B cell (primary cell): ENCODE measurements around the gene CNTN2. TPM values are rescaled to one million over a fixed set of nuclear protein-coding genes. Genes with fewer than 3 reads are reported as not detected.

Experiments
- ATAC-seq: fragments of 200-7000 bp; cut with Tn5 transposase; one replicate; pipeline ENCODE4 v1.10.0; 2021; ENCODE audit warnings: low read depth, mild to moderate bottlenecking, moderate number of reproducible peaks, moderate library complexity
- CTCF ChIA-PET: fragments of 350-600 bp; sonication (Branson Sonifier 250); formaldehyde crosslinking; loops from one replicate; lab custom pipeline; 2021; ENCODE audit warnings: antibody characterized with exemption, inconsistent platforms; lab: Charles Lee
- POLR2A ChIA-PET: fragments of 350-600 bp; sonication (Branson Sonifier 250); formaldehyde crosslinking; loops from one replicate; lab custom pipeline; 2021; ENCODE audit warnings: antibody characterized with exemption; lab: Charles Lee
- DNase-seq: peaks from one replicate; pipeline ENCODE4 v3.0.0; 2013
- H2AFZ ChIP-seq: 2 replicates; pipeline ENCODE4 v1.6.1; 2012; ENCODE audit warnings: mild to moderate bottlenecking, low read depth, low read length; ENCODE audit not compliant: insufficient read depth, poor library complexity, severe bottlenecking
- H3K27ac ChIP-seq, 2 donors: 1 replicate in 1 of 2; 2 replicates in 1 of 2; pipeline ENCODE4 v1.5.1; 2012 to 2013; ENCODE audit warnings: low read length in 2 of 2, mild to moderate bottlenecking in 2 of 2, moderate library complexity in 1 of 2
- H3K27me3 ChIP-seq, 4 experiments: fragments of 200-600 bp in 1 of 4; sonication (generic) in 1 of 4; replicated peaks in 1 of 4; 1 replicate in 2 of 4; 2 replicates in 2 of 4; pipeline versions ENCODE4 v1.6.1 to v1.7.0; 2013 to 2016; ENCODE audit warnings: low read length in 3 of 4, mild to moderate bottlenecking in 2 of 4, mixed read lengths in 1 of 4, moderate library complexity in 1 of 4; ENCODE audit not compliant: insufficient read depth in 4 of 4, control insufficient read depth in 3 of 4; ENCODE audit errors: control extremely low read depth in 1 of 4
- H3K36me3 ChIP-seq, 2 experiments: replicated peaks in 1 of 2; 1 replicate in 1 of 2; 2 replicates in 1 of 2; pipeline versions ENCODE4 v1.6.1 to v1.7.1; 2013; ENCODE audit warnings: low read length in 1 of 2; ENCODE audit not compliant: insufficient read depth in 2 of 2, control insufficient read depth in 1 of 2; ENCODE audit errors: control extremely low read depth in 1 of 2, extremely low read depth in 1 of 2
- H3K4me1 ChIP-seq, 2 donors: fragments of 200-600 bp in 1 of 2; sonication (generic) in 1 of 2; 1 replicate in 1 of 2; 2 replicates in 1 of 2; pipeline versions ENCODE4 v1.5.1 to v1.6.1; 2013 to 2017; ENCODE audit warnings: low read length in 2 of 2; ENCODE audit not compliant: control insufficient read depth in 2 of 2, insufficient read depth in 2 of 2
- H3K4me2 ChIP-seq: replicated peaks from 2 replicates; pipeline ENCODE3; 2012; ENCODE audit warnings: mild to moderate bottlenecking, low read depth, low read length; ENCODE audit not compliant: poor library complexity, severe bottlenecking
- H3K4me3 ChIP-seq, 5 experiments: fragments of 200-600 bp in 1 of 5; sonication (generic) in 1 of 5; 1 replicate in 3 of 5; 2 replicates in 2 of 5; pipeline versions ENCODE4 v1.5.1 to v1.7.0; 2011 to 2016; ENCODE audit warnings: low read length in 4 of 5, mild to moderate bottlenecking in 4 of 5, low read depth in 2 of 5, control low read depth in 1 of 5, moderate library complexity in 1 of 5; ENCODE audit not compliant: insufficient read depth in 1 of 5; ENCODE audit errors: control extremely low read depth in 1 of 5, extremely low read depth in 1 of 5
- H3K79me2 ChIP-seq: fragments of 200-600 bp; sonication (generic); one replicate; pipeline ENCODE4 v1.6.0; 2016; ENCODE audit warnings: low read length; ENCODE audit not compliant: control insufficient read depth, insufficient read depth
- H3K9ac ChIP-seq: fragments of 200-600 bp; sonication (generic); 2 replicates; pipeline ENCODE4 v1.6.1; 2017; ENCODE audit warnings: mild to moderate bottlenecking, low read length, moderate library complexity
- H3K9me3 ChIP-seq, 3 donors: one replicate each; pipeline versions ENCODE4 v1.6.1 to v1.7.1; 2013; ENCODE audit warnings: low read length in 2 of 3; ENCODE audit not compliant: control insufficient read depth in 2 of 3, insufficient read depth in 1 of 3; ENCODE audit errors: control extremely low read depth in 1 of 3
- H4K20me1 ChIP-seq: 2 replicates; pipeline ENCODE4 v1.6.0; 2012; ENCODE audit warnings: mild to moderate bottlenecking, low read length; ENCODE audit not compliant: insufficient read depth, control insufficient read depth, poor library complexity, severe bottlenecking
- H3K27ac Mint-ChIP-seq: one replicate; pipeline ENCODE4 v1.8.0; 2021; ENCODE audit warnings: mixed read lengths
- H3K27me3 Mint-ChIP-seq: one replicate; pipeline ENCODE4 v1.8.0; 2021; ENCODE audit warnings: mixed read lengths
- H3K4me1 Mint-ChIP-seq: one replicate; pipeline ENCODE4 v1.8.0; 2021; ENCODE audit warnings: mixed read lengths
- H3K4me3 Mint-ChIP-seq: one replicate; pipeline ENCODE4 v1.8.0; 2021; ENCODE audit warnings: mixed read lengths
- H3K9me3 Mint-ChIP-seq: one replicate; pipeline ENCODE4 v1.8.0; 2022; ENCODE audit warnings: mixed read lengths; ENCODE audit not compliant: insufficient read depth
- CTCF ChIP-seq: fragments of 200-600 bp; IDR thresholded peaks from one replicate; pipeline ENCODE4 v1.8.0; 2022; ENCODE audit warnings: antibody characterized with exemption, mild to moderate bottlenecking
- EZH2 ChIP-seq: IDR thresholded peaks from 2 replicates; pipeline ENCODE4 v1.6.1; 2012; ENCODE audit warnings: borderline replicate concordance, low read depth, mild to moderate bottlenecking, moderate library complexity, low read length; ENCODE audit not compliant: insufficient read depth, poor library complexity, severe bottlenecking
- WGBS: methylation state at CpG from one replicate; pipeline ENCODE4 v1.1.5; 2013; ENCODE audit warnings: missing lambda C conversion rate; ENCODE audit not compliant: insufficient coverage; 5-methylcytosine and 5-hydroxymethylcytosine counted together
- intact Hi-C: fragments of 100-400 bp; cut with micrococcal nuclease; formaldehyde crosslinking; loops from one replicate; pipeline ENCODE4 v1.10.0; 2022
- polyA plus RNA-seq: library from polyadenylated mRNA; depleted of rRNA; stranded (reverse); fragments of >200 nt; gene quantifications from 2 replicates; pipeline ENCODE4 v1.2.3, GENCODE V29; 2012
- total RNA-seq, 2 donors: library from RNA; stranded (reverse); fragments of 120-200 nt in 1 of 2; gene quantifications; 1 replicate in 1 of 2; 2 replicates in 1 of 2; pipeline versions ENCODE4 v1.2.3 to v1.2.4, GENCODE V29; 2013 to 2022

Gene CNTN2
- total and polyA plus RNA-seq, 2 donors (not counting 1 experiment from before 2014, with no cell fraction given): not detected

GRCh38 chr1:205038132-205038786, 4.8 kb upstream of the CNTN2 start:
- Histone ChIP-seq H3K9ac (no peak overlapping the region), H3K79me2 (no peaks in the 10 kb centered on the region), H4K20me1 (no peaks in the 10 kb centered on the region), H3K27ac (no peak overlapping the region), H3K9me3 (peaks cover 0 to 8% (median 0%) of the 10 kb centered on the region in 3 donors), H3K36me3 (no peaks in the 10 kb centered on the region), H3K4me2 (no peak overlapping the region), H2AFZ (no peak overlapping the region), H3K27me3 (peaks cover 0 to 16% (median 7%) of the 10 kb centered on the region in 4 experiments), H3K4me3 (no peak overlapping the region), H3K4me1 (no peaks in the 10 kb centered on the region)
- Mint-ChIP-seq H3K27me3 (peaks cover 33% of the 10 kb centered on the region), H3K27ac (no peak overlapping the region), H3K4me3 (no peak overlapping the region), H3K9me3 (no peaks in the 10 kb centered on the region), H3K4me1 (no peaks in the 10 kb centered on the region)
- no peak for ATAC-seq
- ChIA-PET CTCF (interaction anchor here (0.8 to 1.0 kb wide), 2 partner anchors 23 to 214 kb away, joined by 3 to 4 read pairs; no protein-coding TSS in a partner anchor), POLR2A (no interaction called here)
- 92% methylated on average over 6 of the region's 6 CpGs for WGBS
- no peak for TF ChIP-seq CTCF
- TF ChIP-seq EZH2: no peak
- intact Hi-C loops: no loop called here
- no peak for DNase-seq

- peaks cover 0 to 2% (median 0%) of the 10 kb centered on the region in 3 donors for H3K9me3 ChIP-seq
- no peak overlapping the region for H3K4me3 Mint-ChIP-seq
Observed at GRCh38 chr1:205041001-205041715, 1.9 kb upstream of the CNTN2 start.

More at GRCh38 chr1:205041001-205041715, 1.9 kb upstream of the CNTN2 start:
- Histone ChIP-seq H3K27ac (no peak overlapping the region), H3K4me2 (no peak overlapping the region), H2AFZ (no peak overlapping the region), H3K4me3 (no peak overlapping the region), H3K79me2 (no peaks in the 10 kb centered on the region), H3K4me1 (no peaks in the 10 kb centered on the region), H4K20me1 (no peaks in the 10 kb centered on the region), H3K9ac (no peak overlapping the region), H3K36me3 (no peaks in the 10 kb centered on the region), H3K27me3 (peaks cover 0 to 39% (median 10%) of the 10 kb centered on the region in 4 experiments)
- Mint-ChIP-seq H3K9me3 (no peaks in the 10 kb centered on the region), H3K27ac (no peak overlapping the region), H3K27me3 (peaks cover 53% of the 10 kb centered on the region), H3K4me1 (no peaks in the 10 kb centered on the region)
- intact Hi-C loops: no loop called here
- TF ChIP-seq CTCF (no peak), EZH2 (no peak)
- DNase-seq: no peak
- POLR2A ChIA-PET: no interaction called here
- 3% methylated on average over 3 of the region's 4 CpGs for WGBS
- ATAC-seq: no peak
- CTCF ChIA-PET: no interaction called here
